Trophoblast cell (in vitro differentiated cells and primary cell): Measurements from ENCODE around the gene SRXN1.

Experiments
- DNase-seq, 2 donors: peaks; one replicate each; pipeline ENCODE4 v3.0.0-alpha.2; 2016
- H2AFZ ChIP-seq: 2 replicates; pipeline ENCODE4 v1.6.1; 2013; ENCODE audit warnings: low read length, moderate library complexity, mild to moderate bottlenecking; ENCODE audit not compliant: insufficient read depth, poor library complexity
- H2AK5ac ChIP-seq: 2 replicates; pipeline ENCODE4 v1.6.1; 2013; ENCODE audit warnings: mild to moderate bottlenecking, low read length
- H2BK120ac ChIP-seq: 2 replicates; pipeline ENCODE4 v1.6.1; 2013; ENCODE audit warnings: low read length, mild to moderate bottlenecking, moderate library complexity; ENCODE audit not compliant: insufficient read depth, poor library complexity
- H2BK12ac ChIP-seq: 2 replicates; pipeline ENCODE4 v1.6.1; 2013; ENCODE audit warnings: mild to moderate bottlenecking, low read length, moderate library complexity
- H2BK5ac ChIP-seq: 2 replicates; pipeline ENCODE4 v1.6.1; 2013; ENCODE audit warnings: low read length, low read depth, moderate library complexity, mild to moderate bottlenecking; ENCODE audit not compliant: poor library complexity
- H3K14ac ChIP-seq: 2 replicates; pipeline ENCODE4 v1.6.1; 2013; ENCODE audit warnings: mild to moderate bottlenecking, low read length
- H3K18ac ChIP-seq: 2 replicates; pipeline ENCODE4 v1.6.1; 2013; ENCODE audit warnings: mild to moderate bottlenecking, low read length
- H3K23ac ChIP-seq: 2 replicates; pipeline ENCODE4 v1.6.1; 2013; ENCODE audit warnings: low read length
- H3K27ac ChIP-seq: 2 replicates; pipeline ENCODE4 v1.5.1; 2013; ENCODE audit warnings: low read depth, mild to moderate bottlenecking, inconsistent platforms, low read length, moderate library complexity
- H3K27me3 ChIP-seq: 2 replicates; pipeline ENCODE4 v1.6.1; 2013; ENCODE audit warnings: inconsistent platforms, mild to moderate bottlenecking, low read length, moderate library complexity; ENCODE audit not compliant: insufficient read depth
- H3K36me3 ChIP-seq, 2 experiments: 1 replicate in 1 of 2; 2 replicates in 1 of 2; pipeline ENCODE4 v1.6.1; 2013; ENCODE audit warnings: low read length in 2 of 2, mild to moderate bottlenecking in 2 of 2, moderate library complexity in 1 of 2; ENCODE audit not compliant: insufficient read depth in 2 of 2, control insufficient read depth in 1 of 2
- H3K4ac ChIP-seq: 2 replicates; pipeline ENCODE4 v1.6.1; 2013; ENCODE audit warnings: low read depth, mild to moderate bottlenecking, low read length, moderate library complexity
- H3K4me1 ChIP-seq, 2 experiments: 1 replicate in 1 of 2; 2 replicates in 1 of 2; pipeline ENCODE4 v1.6.1; 2013; ENCODE audit warnings: low read length in 2 of 2, mild to moderate bottlenecking in 2 of 2, moderate library complexity in 1 of 2; ENCODE audit not compliant: insufficient read depth in 2 of 2, control insufficient read depth in 1 of 2
- H3K4me2 ChIP-seq: 2 replicates; pipeline ENCODE4 v1.6.1; 2013; ENCODE audit warnings: inconsistent platforms, mild to moderate bottlenecking, low read length, moderate library complexity
- H3K4me3 ChIP-seq: 2 replicates; pipeline ENCODE4 v1.5.1; 2013; ENCODE audit warnings: mild to moderate bottlenecking, low read depth, low read length, inconsistent platforms
- H3K79me1 ChIP-seq: one replicate; pipeline ENCODE4 v1.6.1; 2013; ENCODE audit warnings: low read length
- H3K79me2 ChIP-seq: 2 replicates; pipeline ENCODE4 v1.6.1; 2013; ENCODE audit warnings: low read length, mild to moderate bottlenecking; ENCODE audit not compliant: control insufficient read depth, insufficient read depth, poor library complexity
- H3K9ac ChIP-seq: 2 replicates; pipeline ENCODE4 v1.6.1; 2013; ENCODE audit warnings: mild to moderate bottlenecking, low read length
- H3K9me3 ChIP-seq: 2 replicates; pipeline ENCODE4 v1.6.1; 2013; ENCODE audit warnings: low read depth, mild to moderate bottlenecking, control low read depth, inconsistent platforms, low read length; ENCODE audit not compliant: insufficient read depth
- H4K12ac ChIP-seq: 2 replicates; pipeline ENCODE4 v1.6.1; 2013; ENCODE audit warnings: low read depth, mild to moderate bottlenecking, low read length, moderate library complexity
- H4K8ac ChIP-seq: 2 replicates; pipeline ENCODE4 v1.6.1; 2013; ENCODE audit warnings: low read depth, mild to moderate bottlenecking, low read length, moderate library complexity
- H4K91ac ChIP-seq: one replicate; pipeline ENCODE4 v1.6.1; 2013; ENCODE audit warnings: low read depth, mild to moderate bottlenecking, low read length, moderate library complexity
- whole genome bisulfite sequencing: extraction: QIAGEN DNeasy Blood & Tissue Kit; methylation state at CpG from one replicate; pipeline ENCODE4 v1.1.7; 2013; ENCODE audit warnings: missing lambda C conversion rate; ENCODE audit not compliant: insufficient read length, insufficient coverage; ENCODE audit errors: extremely low coverage; 5-methylcytosine and 5-hydroxymethylcytosine counted together

Gene SRXN1

GRCh38 chr20:622161-622560 lies 30.8 kb downstream of the SRXN1 start:
- Histone ChIP-seq H2BK12ac (no peak overlapping the region), H3K27ac (no peak overlapping the region), H3K18ac (no peak overlapping the region), H4K91ac (no peak overlapping the region), H3K27me3 (no peaks in the 10 kb centered on the region), H3K4ac (no peak overlapping the region), H2BK5ac (no peak overlapping the region), H2BK120ac (no peak overlapping the region), H3K79me2 (no peaks in the 10 kb centered on the region), H3K36me3 (no peaks in the 10 kb centered on the region), H3K23ac (no peak overlapping the region), H2AK5ac (no peak overlapping the region), H3K14ac (no peak overlapping the region), H3K4me2 (no peak overlapping the region), H3K4me1 (peaks cover 13 to 21% of the 10 kb centered on the region in 2 experiments), H2AFZ (no peak overlapping the region), H3K79me1 (peaks cover 3% of the 10 kb centered on the region), H3K9me3 (no peaks in the 10 kb centered on the region), H4K8ac (no peak overlapping the region), H4K12ac (no peak overlapping the region), H3K9ac (no peak overlapping the region), H3K4me3 (no peak overlapping the region)
- WGBS = no CpG with 5 or more reads among the region's 7 CpGs
- DNase-seq = no peak

GRCh38 chr20:621125-621756 lies 31.8 kb downstream of the SRXN1 start:
- no peak for DNase-seq
- H4K12ac ChIP-seq = no peak overlapping the region
- H3K27me3 ChIP-seq = no peaks in the 10 kb centered on the region
- H3K23ac ChIP-seq = no peak overlapping the region
- no peak overlapping the region for H2BK120ac ChIP-seq
- no peak overlapping the region for H2BK12ac ChIP-seq
- peaks cover 3% of the 10 kb centered on the region for H3K79me1 ChIP-seq
- H3K4me3 ChIP-seq = no peak overlapping the region
- no peak overlapping the region for H3K4me2 ChIP-seq
- H3K18ac ChIP-seq = no peak overlapping the region
- H4K91ac ChIP-seq = peak overlapping the region; percentile 23
- H2AFZ ChIP-seq = no peak overlapping the region
- no peaks in the 10 kb centered on the region for H3K79me2 ChIP-seq
- WGBS = no CpG with 5 or more reads among the region's 5 CpGs
- H3K9ac ChIP-seq = no peak overlapping the region
- no peak overlapping the region for H3K14ac ChIP-seq
- H3K4me1 ChIP-seq = peaks cover 13 to 21% of the 10 kb centered on the region in 2 experiments
- H3K9me3 ChIP-seq = no peaks in the 10 kb centered on the region
- H3K4ac ChIP-seq = no peak overlapping the region
- H3K36me3 ChIP-seq = no peaks in the 10 kb centered on the region
- no peak overlapping the region for H2AK5ac ChIP-seq
- no peak overlapping the region for H2BK5ac ChIP-seq
- H4K8ac ChIP-seq = no peak overlapping the region
- peak overlapping the region; percentile 35 for H3K27ac ChIP-seq

GRCh38 chr20:620246-620645 lies 32.8 kb downstream of the SRXN1 start:
- Histone ChIP-seq H3K4me2 (no peak overlapping the region), H3K14ac (no peak overlapping the region), H3K4me3 (no peak overlapping the region), H3K27me3 (no peaks in the 10 kb centered on the region), H3K4ac (no peak overlapping the region), H4K12ac (no peak overlapping the region), H2BK5ac (no peak overlapping the region), H4K8ac (no peak overlapping the region), H3K27ac (no peak overlapping the region), H2AFZ (peak overlapping the region; percentile 35), H2BK120ac (no peak overlapping the region), H3K79me1 (peaks cover 3% of the 10 kb centered on the region), H2AK5ac (no peak overlapping the region), H2BK12ac (peak overlapping the region; percentile 35), H4K91ac (peak overlapping the region; percentile 25), H3K9me3 (no peaks in the 10 kb centered on the region), H3K79me2 (no peaks in the 10 kb centered on the region), H3K18ac (no peak overlapping the region), H3K9ac (no peak overlapping the region), H3K4me1 (peaks cover 13 to 21% of the 10 kb centered on the region in 2 experiments), H3K36me3 (no peaks in the 10 kb centered on the region), H3K23ac (no peak overlapping the region)
- no peak for DNase-seq
- no CpG with 5 or more reads among the region's 7 CpGs for WGBS

- H2AK5ac ChIP-seq = no peak overlapping the region
- no peak overlapping the region for H2BK12ac ChIP-seq
- no peak overlapping the region for H2AFZ ChIP-seq
- no peak overlapping the region for H3K27ac ChIP-seq
- H3K79me1 ChIP-seq = peaks cover 3% of the 10 kb centered on the region
- peaks cover 13 to 21% of the 10 kb centered on the region in 2 experiments for H3K4me1 ChIP-seq
- H3K18ac ChIP-seq = no peak overlapping the region
- H3K14ac ChIP-seq = no peak overlapping the region
- H2BK120ac ChIP-seq = no peak overlapping the region
- no peak overlapping the region for H4K12ac ChIP-seq
- DNase-seq = peak; percentile 88 to 93
- no peaks in the 10 kb centered on the region for H3K9me3 ChIP-seq
- H3K4me3 ChIP-seq = no peak overlapping the region
- no peak overlapping the region for H3K23ac ChIP-seq
- no peak overlapping the region for H4K8ac ChIP-seq
- no peak overlapping the region for H3K4me2 ChIP-seq
- no peak overlapping the region for H4K91ac ChIP-seq
- no peaks in the 10 kb centered on the region for H3K36me3 ChIP-seq
- no peaks in the 10 kb centered on the region for H3K27me3 ChIP-seq
- no peaks in the 10 kb centered on the region for H3K79me2 ChIP-seq
- no peak overlapping the region for H3K4ac ChIP-seq
- no peak overlapping the region for H3K9ac ChIP-seq
- no CpG with 5 or more reads among the region's 5 CpGs for WGBS
- H2BK5ac ChIP-seq = no peak overlapping the region
Measured at GRCh38 chr20:618980-619379, 34.0 kb downstream of the SRXN1 start.
